Measurements from ENCODE around the gene SLC12A6. TPM values are rescaled to one million over a fixed set of nuclear protein-coding genes. Genes with fewer than 3 reads are reported as not detected.
"Not testable (repeated sequence)": the region's sequence is repeated elsewhere in the genome, so short reads cannot be mapped to it uniquely, and the experiment has no call there.

SLC12A6 gene
- polyA plus RNA-seq, 6 donors from 2014 or later = 2.7 to 21.2 (median 14.1) TPM

GRCh38 chr15:34365091-34365825 is 27.7 kb upstream of the SLC12A6 start:
- peak overlapping the region; percentile 68 to 97 (median 93) for H3K4me3 Mint-ChIP-seq
- ATAC-seq (ENCODE audit: low read depth in 2 of 2) (no peak), DNase-seq (no peak)
- peaks cover 0 to 18% of the 10 kb centered on the region in 2 donors for H3K36me3 Mint-ChIP-seq
- H3K9me3 Mint-ChIP-seq = no peaks in the 10 kb centered on the region
- peak overlapping the region in 4 of 6 donors; percentile 5 to 59 (median 36) for H3K27ac Mint-ChIP-seq
- H3K4me1 Mint-ChIP-seq = peaks cover 24 to 32% (median 27%) of the 10 kb centered on the region in 3 donors
- no peaks in the 10 kb centered on the region for H3K27me3 Mint-ChIP-seq

GRCh38 chr15:34364041-34364440 is 26.5 kb upstream of the SLC12A6 start:
- Mint-ChIP-seq H3K27me3 (no peaks in the 10 kb centered on the region), H3K4me3 (peak overlapping the region in 1 of 8 donors; percentile 79), H3K27ac (peak overlapping the region in 1 of 6 donors; percentile 7), H3K4me1 (peaks cover 21 to 32% (median 27%) of the 10 kb centered on the region in 3 donors), H3K9me3 (no peaks in the 10 kb centered on the region), H3K36me3 (peaks cover 0 to 23% of the 10 kb centered on the region in 2 donors)
- ATAC-seq (ENCODE audit: low read depth in 2 of 2) (no peak), DNase-seq (no peak)

GRCh38 chr15:34362047-34362773 is 24.6 kb upstream of the SLC12A6 start:
- ATAC-seq (ENCODE audit: low read depth in 2 of 2) (no peak), DNase-seq (no peak)
- Mint-ChIP-seq H3K27me3 (no peaks in the 10 kb centered on the region), H3K4me3 (peak overlapping the region in 3 of 8 donors; percentile 27 to 75 (median 51)), H3K36me3 (peaks cover 3 to 32% of the 10 kb centered on the region in 2 donors), H3K4me1 (peaks cover 15 to 24% (median 20%) of the 10 kb centered on the region in 3 donors), H3K27ac (peak overlapping the region in 1 of 6 donors; percentile 47), H3K9me3 (no peaks in the 10 kb centered on the region)

GRCh38 chr15:34361278-34361677 is 23.7 kb upstream of the SLC12A6 start:
- ATAC-seq (ENCODE audit: low read depth in 2 of 2) (no peak), DNase-seq (no peak)
- peaks cover 3 to 32% of the 10 kb centered on the region in 2 donors for H3K36me3 Mint-ChIP-seq
- H3K27ac Mint-ChIP-seq = peak overlapping the region in 1 of 6 donors; percentile 47
- H3K4me3 Mint-ChIP-seq = no peak overlapping the region
- no peaks in the 10 kb centered on the region for H3K9me3 Mint-ChIP-seq
- H3K4me1 Mint-ChIP-seq = peaks cover 13 to 18% (median 14%) of the 10 kb centered on the region in 3 donors
- no peaks in the 10 kb centered on the region for H3K27me3 Mint-ChIP-seq

GRCh38 chr15:34360298-34360697 is 22.7 kb upstream of the SLC12A6 start:
- Mint-ChIP-seq H3K36me3 (peaks cover 3 to 32% of the 10 kb centered on the region in 2 donors), H3K9me3 (no peaks in the 10 kb centered on the region), H3K27me3 (no peaks in the 10 kb centered on the region), H3K4me3 (no peak overlapping the region), H3K4me1 (peaks cover 5 to 8% (median 7%) of the 10 kb centered on the region in 3 donors), H3K27ac (no peak overlapping the region)
- ATAC-seq (ENCODE audit: low read depth in 2 of 2) (no peak), DNase-seq (no peak)

GRCh38 chr15:34359416-34359815 is 21.8 kb upstream of the SLC12A6 start:
- Mint-ChIP-seq H3K4me1 (peaks cover 5 to 8% (median 5%) of the 10 kb centered on the region in 3 donors), H3K27ac (peak overlapping the region in 1 of 6 donors; percentile 10), H3K9me3 (no peaks in the 10 kb centered on the region), H3K27me3 (no peaks in the 10 kb centered on the region), H3K36me3 (peaks cover 3 to 32% of the 10 kb centered on the region in 2 donors), H3K4me3 (no peak overlapping the region)
- DNase-seq (no peak), ATAC-seq (ENCODE audit: low read depth in 2 of 2) (no peak)

- Mint-ChIP-seq H3K9me3 (no peaks in the 10 kb centered on the region), H3K36me3 (peaks cover 3 to 32% of the 10 kb centered on the region in 2 donors), H3K27ac (peak overlapping the region in 3 of 6 donors; percentile 10 to 86 (median 76)), H3K27me3 (no peaks in the 10 kb centered on the region), H3K4me3 (no peak overlapping the region), H3K4me1 (peaks cover 5 to 8% (median 5%) of the 10 kb centered on the region in 3 donors)
- ATAC-seq (ENCODE audit: low read depth in 2 of 2) = no peak
- DNase-seq = no peak
These were observed 21.4 kb upstream of the SLC12A6 start for GRCh38 chr15:34358948-34359347.

- DNase-seq (no peak), ATAC-seq (ENCODE audit: low read depth in 2 of 2) (no peak)
- Mint-ChIP-seq H3K4me3 (no peak overlapping the region), H3K27ac (peak overlapping the region in 1 of 6 donors; percentile 65), H3K36me3 (peaks cover 3 to 32% of the 10 kb centered on the region in 2 donors), H3K9me3 (no peaks in the 10 kb centered on the region), H3K27me3 (no peaks in the 10 kb centered on the region), H3K4me1 (peaks cover 5 to 8% (median 5%) of the 10 kb centered on the region in 3 donors)
These were observed 20.8 kb upstream of the SLC12A6 start for GRCh38 chr15:34358367-34358766.

- no peak for DNase-seq
- peaks cover under 1 to 5% (median 4%) of the 10 kb centered on the region in 3 donors for H3K4me1 Mint-ChIP-seq
- H3K4me3 Mint-ChIP-seq = peak overlapping the region in 1 of 8 donors; percentile 74
- ATAC-seq (ENCODE audit: low read depth in 2 of 2) = no peak
- peaks cover 3 to 27% of the 10 kb centered on the region in 2 donors for H3K36me3 Mint-ChIP-seq
- H3K9me3 Mint-ChIP-seq = no peaks in the 10 kb centered on the region
- no peak overlapping the region for H3K27ac Mint-ChIP-seq
- H3K27me3 Mint-ChIP-seq = no peaks in the 10 kb centered on the region
These were observed 20.1 kb upstream of the SLC12A6 start for GRCh38 chr15:34357653-34358052.

- Mint-ChIP-seq H3K4me3 (no peak overlapping the region), H3K9me3 (no peaks in the 10 kb centered on the region), H3K27ac (peak overlapping the region in 1 of 6 donors; percentile 14), H3K27me3 (no peaks in the 10 kb centered on the region), H3K4me1 (peaks cover 0 to 4% (median 3%) of the 10 kb centered on the region in 3 donors), H3K36me3 (peaks cover 3 to 14% of the 10 kb centered on the region in 2 donors)
- no peak for DNase-seq
- no peak for ATAC-seq (ENCODE audit: low read depth in 2 of 2)
These were observed 17.7 kb upstream of the SLC12A6 start for GRCh38 chr15:34355241-34355640.

- no peak for ATAC-seq (ENCODE audit: low read depth in 2 of 2)
- Mint-ChIP-seq H3K27me3 (no peaks in the 10 kb centered on the region), H3K36me3 (peaks cover 3 to 10% of the 10 kb centered on the region in 2 donors), H3K4me3 (no peak overlapping the region), H3K4me1 (peaks cover 0 to 4% (median 3%) of the 10 kb centered on the region in 3 donors), H3K27ac (peak overlapping the region in 1 of 6 donors; percentile 11), H3K9me3 (no peaks in the 10 kb centered on the region)
- DNase-seq = no peak
These were observed 16.7 kb upstream of the SLC12A6 start for GRCh38 chr15:34354286-34354685.

GRCh38 chr15:34353627-34354026 is 16.0 kb upstream of the SLC12A6 start:
- peaks cover 3 to 5% of the 10 kb centered on the region in 2 donors for H3K36me3 Mint-ChIP-seq

GRCh38 chr15:34352996-34353395 is 15.4 kb upstream of the SLC12A6 start:
- not testable (repeated sequence) for H3K27me3 Mint-ChIP-seq; H3K9me3 Mint-ChIP-seq; H3K36me3 Mint-ChIP-seq; H3K4me1 Mint-ChIP-seq; H3K4me3 Mint-ChIP-seq; ATAC-seq (ENCODE audit: low read depth in 2 of 2); DNase-seq; H3K27ac Mint-ChIP-seq

More at GRCh38 chr15:34353627-34354026, 16.0 kb upstream of the SLC12A6 start:
- ATAC-seq (ENCODE audit: low read depth in 2 of 2) (no peak), DNase-seq (no peak)
- no peaks in the 10 kb centered on the region for H3K27me3 Mint-ChIP-seq
- H3K9me3 Mint-ChIP-seq = no peaks in the 10 kb centered on the region
- peaks cover 0 to 4% (median 3%) of the 10 kb centered on the region in 3 donors for H3K4me1 Mint-ChIP-seq
- no peak overlapping the region for H3K27ac Mint-ChIP-seq
- H3K4me3 Mint-ChIP-seq = no peak overlapping the region

Measured in naive B cell (primary cell).